Skeletal muscle satellite cell (primary cell): ENCODE measurements around the gene PRR36.
A peak's percentile ranks its signal among the peaks of the same experiment; 100 is the strongest.

Experiments used
- H3K27me3 ChIP-seq: 2 replicates; pipeline ENCODE4 v1.7.0; 2013; ENCODE audit warnings: low read length; ENCODE audit not compliant: control insufficient read depth, insufficient read depth
- H3K36me3 ChIP-seq: 2 replicates; pipeline ENCODE4 v1.7.0; 2013; ENCODE audit warnings: mild to moderate bottlenecking, control low read depth, low read length; ENCODE audit not compliant: insufficient read depth
- H3K4me1 ChIP-seq: 2 replicates; pipeline ENCODE4 v1.7.0; 2013; ENCODE audit warnings: low read length; ENCODE audit not compliant: control insufficient read depth, insufficient read depth
- H3K4me2 ChIP-seq: 2 replicates; pipeline ENCODE4 v1.7.0; 2013; ENCODE audit warnings: mild to moderate bottlenecking, low read length
- H3K4me3 ChIP-seq: 2 replicates; pipeline ENCODE4 v1.7.0; 2013; ENCODE audit warnings: low read length
- H3K9ac ChIP-seq: 2 replicates; pipeline ENCODE4 v1.7.0; 2013; ENCODE audit warnings: mild to moderate bottlenecking, low read depth, low read length, moderate library complexity
- H3K9me3 ChIP-seq: replicated peaks from 2 replicates; pipeline ENCODE4 v1.7.0; 2013; ENCODE audit warnings: mild to moderate bottlenecking, control low read depth, low read length

Gene PRR36

GRCh38 chr19:7903244-7904073 lies 29.3 kb upstream of the PRR36 start, which contains the start of gene MAP2K7:
Gene MAP2K7 (plus strand): TSS chr19:7903877. CDS start chr19:7903945, 68 bp downstream.
- peak within 1 kb of the TSS; percentile 93 for H3K9ac ChIP-seq
- peak within 1 kb of the TSS; percentile 81 for H3K4me3 ChIP-seq
- peaks cover 16% of the 10 kb centered on the region for H3K4me1 ChIP-seq

GRCh38 chr19:7902796-7903243 lies 28.6 kb upstream of the PRR36 start:
- H3K36me3 ChIP-seq: peaks cover 13% of the 10 kb centered on the region
- H3K4me3 ChIP-seq: peak overlapping the region; percentile 74

More at GRCh38 chr19:7903244-7904073, 29.3 kb upstream of the PRR36 start, which contains the start of gene MAP2K7:
- H3K27me3 ChIP-seq: no peaks in the 10 kb centered on the region
- peak within 1 kb of the TSS; percentile 94 for H3K4me2 ChIP-seq
- H3K36me3 ChIP-seq: peaks cover 13% of the 10 kb centered on the region
- no peaks in the 10 kb centered on the region for H3K9me3 ChIP-seq

GRCh38 chr19:7901337-7901736 lies 27.1 kb upstream of the PRR36 start:
- H3K4me1 ChIP-seq: peaks cover 16% of the 10 kb centered on the region
- H3K4me3 ChIP-seq: no peak overlapping the region
- peaks cover 8% of the 10 kb centered on the region for H3K36me3 ChIP-seq
- no peak overlapping the region for H3K9ac ChIP-seq
- H3K27me3 ChIP-seq: no peaks in the 10 kb centered on the region
- no peaks in the 10 kb centered on the region for H3K9me3 ChIP-seq
- H3K4me2 ChIP-seq: no peak overlapping the region

More at GRCh38 chr19:7902796-7903243, 28.6 kb upstream of the PRR36 start:
- H3K27me3 ChIP-seq: no peaks in the 10 kb centered on the region
- peaks cover 16% of the 10 kb centered on the region for H3K4me1 ChIP-seq
- peak overlapping the region; percentile 79 for H3K9ac ChIP-seq
- no peaks in the 10 kb centered on the region for H3K9me3 ChIP-seq
- H3K4me2 ChIP-seq: peak overlapping the region; percentile 85

GRCh38 chr19:7900931-7901330 lies 26.7 kb upstream of the PRR36 start:
- Histone ChIP-seq H3K4me1 (peaks cover 16% of the 10 kb centered on the region), H3K4me2 (no peak overlapping the region), H3K27me3 (no peaks in the 10 kb centered on the region), H3K9me3 (no peaks in the 10 kb centered on the region), H3K4me3 (no peak overlapping the region), H3K9ac (no peak overlapping the region), H3K36me3 (peaks cover 8% of the 10 kb centered on the region)

- Histone ChIP-seq H3K9me3 (no peaks in the 10 kb centered on the region), H3K4me1 (peaks cover 16% of the 10 kb centered on the region), H3K4me2 (no peak overlapping the region), H3K36me3 (peaks cover 8% of the 10 kb centered on the region), H3K4me3 (no peak overlapping the region), H3K9ac (no peak overlapping the region), H3K27me3 (no peaks in the 10 kb centered on the region)
Measured at GRCh38 chr19:7900401-7900870, 26.2 kb upstream of the PRR36 start.

GRCh38 chr19:7899751-7900378 lies 25.7 kb upstream of the PRR36 start:
- Histone ChIP-seq H3K27me3 (no peaks in the 10 kb centered on the region), H3K4me1 (peaks cover 17% of the 10 kb centered on the region), H3K9ac (no peak overlapping the region), H3K4me3 (no peak overlapping the region), H3K9me3 (no peaks in the 10 kb centered on the region), H3K4me2 (no peak overlapping the region), H3K36me3 (peaks cover 8% of the 10 kb centered on the region)

- Histone ChIP-seq H3K4me1 (peaks cover 17% of the 10 kb centered on the region), H3K4me3 (no peak overlapping the region), H3K27me3 (no peaks in the 10 kb centered on the region), H3K9me3 (no peaks in the 10 kb centered on the region), H3K36me3 (peaks cover 8% of the 10 kb centered on the region), H3K9ac (no peak overlapping the region), H3K4me2 (no peak overlapping the region)
Measured at GRCh38 chr19:7898967-7899366, 24.8 kb upstream of the PRR36 start.

GRCh38 chr19:7897292-7897691 lies 23.1 kb upstream of the PRR36 start:
- Histone ChIP-seq H3K9ac (no peak overlapping the region), H3K27me3 (no peaks in the 10 kb centered on the region), H3K9me3 (no peaks in the 10 kb centered on the region)

GRCh38 chr19:7895565-7895964 lies 21.4 kb upstream of the PRR36 start:
- H3K4me3 ChIP-seq: no peak overlapping the region
- H3K9me3 ChIP-seq: no peaks in the 10 kb centered on the region
- H3K4me2 ChIP-seq: no peak overlapping the region
- H3K9ac ChIP-seq: no peak overlapping the region
- no peaks in the 10 kb centered on the region for H3K27me3 ChIP-seq
- peaks cover 8% of the 10 kb centered on the region for H3K36me3 ChIP-seq
- H3K4me1 ChIP-seq: peaks cover 13% of the 10 kb centered on the region

More at GRCh38 chr19:7897292-7897691, 23.1 kb upstream of the PRR36 start:
- Histone ChIP-seq H3K4me3 (no peak overlapping the region), H3K36me3 (peaks cover 8% of the 10 kb centered on the region), H3K4me1 (peaks cover 8% of the 10 kb centered on the region), H3K4me2 (no peak overlapping the region)

- Histone ChIP-seq H3K9me3 (no peaks in the 10 kb centered on the region), H3K4me2 (no peak overlapping the region), H3K4me3 (no peak overlapping the region), H3K9ac (no peak overlapping the region), H3K36me3 (peaks cover 6% of the 10 kb centered on the region), H3K4me1 (peaks cover 13% of the 10 kb centered on the region), H3K27me3 (no peaks in the 10 kb centered on the region)
Measured at GRCh38 chr19:7894612-7895309, 20.6 kb upstream of the PRR36 start.
